HG03097 (cell line): ENCODE results near the gene RPL13.

Experiments used
- ATAC-seq: cut with Tn5 transposase; IDR thresholded peaks from one replicate; pipeline ENCODE4 v1.9.1; 2021; ENCODE audit not compliant: unreplicated experiment, low FRiP score

The RPL13 gene

GRCh38 chr16:89544713-89545043 is 15.8 kb upstream of the RPL13 start:
- no peak for ATAC-seq

DNA sequence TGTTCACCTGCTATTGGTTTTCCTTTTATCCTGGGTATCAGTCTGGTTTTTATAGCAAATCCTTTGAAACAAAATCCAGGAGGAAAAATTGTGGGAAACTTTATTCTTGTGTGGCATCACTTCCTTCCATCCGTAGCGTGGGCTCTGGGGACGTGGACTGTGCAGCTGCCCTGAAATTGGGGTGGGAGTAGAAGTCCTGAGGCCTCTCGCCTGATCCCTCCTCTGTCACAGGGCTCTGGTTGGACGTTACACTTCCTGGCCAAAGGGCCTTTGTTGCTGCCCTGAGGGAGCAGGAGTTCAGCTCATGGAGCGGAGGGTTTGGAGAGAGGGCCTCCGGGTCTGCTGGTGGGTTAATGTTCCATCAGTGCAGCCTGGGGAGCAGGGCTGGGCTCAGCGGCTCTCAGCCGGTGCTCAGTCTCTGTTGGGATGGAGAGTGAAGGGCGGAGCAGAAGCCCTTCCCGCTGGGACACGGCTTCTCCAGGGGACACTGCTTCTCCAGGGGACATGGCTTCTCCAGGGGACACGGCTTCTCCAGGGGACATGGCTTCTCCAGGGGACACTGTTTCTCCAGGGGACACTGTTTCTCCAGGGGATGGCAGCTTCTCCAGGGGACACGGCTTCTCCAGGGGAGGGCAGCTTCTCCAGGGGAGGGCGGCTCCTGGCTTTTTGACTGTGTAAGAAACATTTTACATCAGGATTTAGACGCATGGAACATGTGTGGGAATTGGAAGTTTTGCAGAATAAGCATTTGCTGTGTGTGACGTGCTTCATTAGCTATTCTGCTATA is 15.2 kb upstream of the RPL13 start:
- ATAC-seq = no peak

GRCh38 chr16:89545831-89546574 is 14.5 kb upstream of the RPL13 start:
- ATAC-seq = no peak

DNA sequence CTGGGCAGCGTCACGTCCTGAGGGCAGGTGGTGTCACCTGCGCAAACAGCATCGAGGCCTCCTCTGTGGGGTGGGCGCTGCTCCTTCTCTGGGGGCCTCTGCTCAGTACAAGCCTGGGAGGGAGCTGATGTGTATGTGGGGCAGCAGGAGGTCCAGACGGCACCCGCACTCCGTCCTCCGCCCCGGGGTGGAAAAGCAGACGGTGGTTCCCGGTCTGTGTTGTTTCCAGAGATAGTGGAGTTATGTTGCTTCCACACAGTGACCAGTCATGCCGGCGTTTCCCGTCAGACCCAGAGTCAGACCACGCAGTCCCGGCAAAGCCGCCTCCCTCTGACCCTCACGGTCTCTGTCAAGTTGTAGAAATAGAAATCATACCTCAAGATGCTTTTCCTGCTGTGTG is 13.7 kb upstream of the RPL13 start:
- no peak for ATAC-seq

DNA sequence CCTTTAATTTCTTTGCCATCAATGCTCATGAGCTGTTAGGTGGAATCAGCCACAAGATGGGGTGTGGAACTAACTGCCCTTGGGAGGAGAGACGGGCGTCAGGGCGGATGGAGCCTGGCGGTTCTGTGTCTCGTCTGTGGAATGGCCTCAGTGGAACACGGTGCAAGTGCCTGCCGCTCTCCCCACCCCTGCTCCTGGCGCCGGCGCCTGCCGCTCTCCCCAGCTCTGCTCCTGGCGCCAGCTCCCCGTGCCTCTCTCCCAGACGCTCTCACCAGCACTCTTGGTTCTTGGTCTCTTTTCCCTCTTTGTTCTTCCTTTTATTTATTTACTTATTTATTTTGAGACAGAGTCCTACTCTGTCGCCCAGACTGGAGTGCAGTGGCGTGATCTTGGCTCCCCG is 13.2 kb upstream of the RPL13 start:
- no peak for ATAC-seq

DNA sequence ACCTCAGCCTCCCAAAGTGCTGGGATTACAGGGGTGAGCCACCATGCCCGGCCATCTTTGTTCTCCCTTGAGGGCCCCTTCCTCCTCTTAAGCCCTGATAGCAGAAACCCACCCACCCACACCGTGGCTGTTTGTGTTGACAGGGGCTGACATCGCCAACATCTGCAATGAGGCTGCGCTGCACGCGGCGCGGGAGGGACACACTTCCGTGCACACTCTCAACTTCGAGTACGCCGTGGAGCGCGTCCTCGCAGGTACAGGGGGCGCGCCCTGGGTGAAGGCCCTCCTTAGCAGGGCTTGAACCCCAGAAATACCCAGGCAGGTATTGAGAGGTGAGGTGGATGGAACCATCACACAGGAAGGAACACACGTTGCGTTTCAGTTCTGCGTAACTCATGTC is 12.6 kb upstream of the RPL13 start:
- ATAC-seq = no peak

DNA sequence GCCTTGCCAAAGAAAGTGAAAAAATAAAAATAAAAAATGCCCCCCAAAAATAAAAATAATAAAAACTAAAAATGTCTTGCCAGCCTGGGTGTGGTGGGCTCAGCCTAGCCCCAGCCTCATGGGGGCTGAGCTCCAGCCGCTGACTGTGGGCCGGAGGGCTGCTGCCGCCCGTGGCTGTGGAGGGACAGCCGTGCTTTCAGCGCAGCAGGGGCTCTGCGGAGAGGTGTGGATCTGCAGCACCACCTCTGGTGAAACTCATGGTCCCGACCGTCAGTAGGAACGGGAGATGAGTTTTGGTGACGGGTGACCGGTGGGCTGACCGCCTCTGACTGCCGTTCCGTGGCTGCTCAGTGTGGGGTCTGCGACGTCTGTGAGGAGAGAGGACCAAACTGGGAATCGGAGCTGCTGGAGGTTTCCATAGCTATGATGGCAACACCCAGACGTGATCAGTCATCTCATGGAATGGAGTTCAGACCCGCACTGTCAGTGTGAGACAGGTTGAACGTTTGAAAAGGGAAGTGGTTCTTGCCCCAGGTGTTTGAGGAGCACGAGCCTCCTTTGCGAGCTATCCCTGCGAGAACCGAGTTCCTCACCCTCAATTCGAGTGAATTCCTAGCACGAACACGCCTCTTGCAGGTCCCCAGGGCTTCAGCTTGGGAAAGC is 12.0 kb upstream of the RPL13 start:
- no peak for ATAC-seq

DNA sequence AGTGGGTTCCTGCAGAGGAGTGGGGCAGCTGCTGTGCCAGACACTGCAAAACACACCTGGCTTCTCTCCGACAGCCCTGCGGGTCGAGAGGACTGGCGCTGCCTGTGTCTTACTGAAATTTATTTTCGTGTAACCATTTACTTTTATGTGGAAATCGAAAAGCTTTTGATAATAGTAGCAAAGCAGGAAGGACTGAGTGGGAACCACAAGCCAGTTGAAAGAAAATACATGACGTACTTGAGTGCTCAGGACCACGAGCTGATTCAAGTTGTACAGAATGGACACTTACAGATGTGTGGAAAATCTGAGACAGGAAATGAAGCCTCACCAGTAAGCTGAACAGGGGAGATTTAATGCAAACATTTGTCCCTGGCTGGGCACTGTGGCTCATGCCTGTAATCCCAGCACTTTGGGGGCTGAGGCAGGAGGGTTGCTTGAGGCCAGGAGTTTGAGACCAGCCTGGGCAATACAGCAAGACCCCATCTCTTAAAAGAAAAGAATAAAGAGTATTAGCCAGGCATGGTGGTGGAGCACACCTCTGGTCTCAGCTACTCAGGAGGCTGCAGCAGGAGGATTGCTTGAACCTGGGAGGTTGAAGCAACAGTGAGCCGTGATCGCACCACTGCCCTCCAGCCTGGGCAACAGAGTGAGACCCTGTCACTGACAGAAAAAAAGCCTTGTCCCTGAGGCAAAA is 11.3 kb upstream of the RPL13 start:
- no peak for ATAC-seq

GRCh38 chr16:89550421-89551007 is 10.0 kb upstream of the RPL13 start:
- no peak for ATAC-seq

DNA sequence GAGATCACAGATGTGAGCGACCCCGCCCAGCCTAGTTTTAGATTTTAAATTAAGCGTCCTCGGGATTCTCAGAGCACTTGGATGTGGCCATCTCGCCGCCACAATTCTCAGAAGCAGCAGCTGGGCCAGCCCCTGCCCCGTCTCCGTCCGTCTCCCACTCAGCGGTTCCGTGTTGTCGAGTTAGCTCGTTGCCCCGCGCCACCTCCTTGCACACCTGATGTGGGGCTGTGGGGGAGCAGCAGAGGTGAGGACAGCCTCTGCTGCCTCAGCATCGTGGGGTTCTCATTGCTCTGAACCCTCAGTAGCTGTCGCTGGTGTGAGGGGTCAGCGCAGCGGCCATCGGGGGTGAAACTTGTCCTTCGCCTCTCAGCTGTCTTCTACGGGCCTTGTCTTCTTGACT is 8.2 kb upstream of the RPL13 start:
- no peak for ATAC-seq

DNA sequence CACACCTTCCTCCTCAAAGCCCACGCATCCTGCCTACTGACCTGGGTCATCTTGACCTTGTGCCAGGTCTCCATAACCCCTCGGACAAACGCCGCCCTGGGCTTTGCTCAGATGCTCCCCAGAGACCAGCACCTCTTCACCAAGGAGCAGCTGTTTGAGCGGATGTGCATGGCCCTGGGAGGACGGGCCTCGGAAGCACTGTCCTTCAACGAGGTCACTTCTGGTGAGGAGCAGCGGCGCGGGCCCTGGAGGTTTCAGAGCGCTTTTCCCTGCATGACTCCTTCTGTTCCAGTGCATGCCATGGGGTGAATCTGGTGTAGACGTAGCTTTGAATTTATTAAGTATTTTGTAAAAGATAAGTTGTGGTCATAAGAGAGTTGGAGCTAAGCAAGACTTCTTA is 7.6 kb upstream of the RPL13 start:
- no peak for ATAC-seq

- ATAC-seq = no peak
Observed at GRCh38 chr16:89553733-89554132, 6.7 kb upstream of the RPL13 start.

DNA sequence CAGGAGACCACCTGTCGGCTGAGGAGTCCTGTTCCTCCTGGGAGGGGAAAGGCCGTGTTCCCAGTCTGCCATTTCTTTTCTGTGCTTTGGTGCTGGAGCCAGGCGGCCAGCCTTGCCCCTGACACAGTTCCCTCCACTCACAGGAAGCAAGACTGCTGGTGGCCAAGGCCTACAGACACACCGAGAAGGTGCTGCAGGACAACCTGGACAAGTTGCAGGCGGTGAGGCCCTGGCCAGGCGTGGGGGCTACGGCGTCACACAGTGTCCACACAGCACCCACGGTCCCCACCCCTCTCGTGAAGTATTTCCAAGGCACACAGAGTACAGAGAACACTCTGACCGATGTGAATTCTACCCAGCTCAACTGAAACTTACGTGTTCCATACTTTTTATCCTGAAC is 6.1 kb upstream of the RPL13 start:
- no peak for ATAC-seq

GRCh38 chr16:89555265-89555664 is 5.2 kb upstream of the RPL13 start:
- no peak for ATAC-seq

GRCh38 chr16:89555780-89556179 is 4.7 kb upstream of the RPL13 start:
- ATAC-seq = no peak

GRCh38 chr16:89556750-89557689 is 3.5 kb upstream of the RPL13 start:
- no peak for ATAC-seq

DNA sequence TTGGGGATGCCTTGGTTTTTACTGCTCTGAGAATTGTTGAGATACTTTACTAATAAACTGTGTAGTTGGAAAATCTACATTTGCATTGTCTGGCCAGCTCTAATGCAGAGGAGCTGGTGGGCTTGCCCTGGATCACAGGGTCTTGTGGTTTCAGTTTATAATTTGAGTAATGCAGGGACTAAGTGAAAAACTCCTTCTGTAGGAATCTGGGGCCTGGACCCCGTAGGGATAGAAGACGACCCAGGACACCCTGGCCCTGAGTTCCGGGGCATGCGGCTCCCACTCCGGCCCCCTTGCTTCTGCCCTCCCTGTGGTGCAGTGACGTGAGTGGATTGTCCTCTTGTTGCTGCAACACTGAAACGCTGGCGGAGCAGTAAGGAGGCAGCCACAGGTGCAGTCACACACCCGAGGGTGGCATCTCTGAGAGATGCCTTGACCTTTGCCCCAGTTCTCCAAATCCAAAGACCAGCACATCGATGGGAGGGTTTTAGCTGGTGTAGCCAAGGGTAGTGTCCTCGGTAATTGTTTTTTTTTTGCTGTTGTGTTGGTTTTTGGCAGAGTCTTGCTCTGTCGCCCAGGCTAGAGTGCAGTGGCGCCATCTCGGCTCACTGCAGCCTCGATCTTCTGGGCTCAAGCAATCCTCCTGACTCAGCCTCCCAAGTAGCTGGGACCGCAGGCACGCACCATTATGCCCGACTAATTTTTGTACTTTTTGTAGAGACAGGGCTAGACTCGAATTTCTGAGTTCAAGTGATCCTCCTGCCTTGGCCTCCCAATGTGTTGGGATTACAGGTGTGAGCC is 2.6 kb upstream of the RPL13 start:
- no peak for ATAC-seq

DNA sequence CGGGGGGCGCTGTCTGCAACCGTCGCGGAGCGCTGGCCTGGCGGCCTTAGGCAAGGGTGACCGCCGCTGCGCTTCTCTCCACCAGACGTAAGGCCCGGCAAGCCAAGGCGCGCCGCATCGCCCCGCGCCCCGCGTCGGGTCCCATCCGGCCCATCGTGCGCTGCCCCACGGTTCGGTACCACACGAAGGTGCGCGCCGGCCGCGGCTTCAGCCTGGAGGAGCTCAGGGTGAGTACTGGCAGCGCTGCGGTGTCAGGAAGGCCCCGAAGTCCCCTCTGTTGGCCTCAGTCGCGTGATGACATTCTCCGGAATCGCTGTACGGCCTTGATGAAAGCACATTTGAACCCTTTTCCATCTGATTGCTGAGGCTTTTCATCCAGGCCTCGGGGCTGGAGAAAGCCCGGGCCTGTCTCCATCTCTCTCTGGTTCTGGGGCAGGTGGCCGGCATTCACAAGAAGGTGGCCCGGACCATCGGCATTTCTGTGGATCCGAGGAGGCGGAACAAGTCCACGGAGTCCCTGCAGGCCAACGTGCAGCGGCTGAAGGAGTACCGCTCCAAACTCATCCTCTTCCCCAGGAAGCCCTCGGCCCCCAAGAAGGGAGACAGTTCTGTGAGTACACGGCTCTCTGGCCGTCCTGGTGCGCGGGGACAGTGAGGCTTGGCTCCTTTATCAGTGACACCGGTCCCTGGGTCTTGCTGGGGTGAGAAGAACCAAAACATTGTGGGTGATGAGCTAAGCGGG is 831 bp downstream of the RPL13 start:
- ATAC-seq = no peak
